Hepatocyte (in vitro differentiated cells): Measurements from ENCODE around the gene ULK2. TPM values are rescaled to one million over a fixed set of nuclear protein-coding genes. Genes with fewer than 3 reads are reported as not detected.

Source experiments
- DNase-seq: peaks from one replicate; pipeline ENCODE4 v3.0.0-alpha.2; 2016; ENCODE audit warnings: low spot score
- H2AFZ ChIP-seq: fragments of 200-600 bp; sonication (generic); 2 replicates; pipeline ENCODE4 v1.6.0; 2016; ENCODE audit warnings: antibody characterized with exemption, mild to moderate bottlenecking
- H3K27ac ChIP-seq: fragments of 200-600 bp; sonication (generic); 2 replicates; pipeline ENCODE4 v1.5.1; 2016; ENCODE audit warnings: mild to moderate bottlenecking
- H3K27me3 ChIP-seq: fragments of 200-600 bp; sonication (generic); 2 replicates; pipeline ENCODE4 v1.6.1; 2016
- H3K36me3 ChIP-seq: fragments of 200-600 bp; sonication (generic); replicated peaks from 2 replicates; pipeline ENCODE4 v1.5.1; 2016; ENCODE audit warnings: low read depth; ENCODE audit not compliant: insufficient read depth
- H3K4me1 ChIP-seq: fragments of 200-600 bp; sonication (generic); 2 replicates; pipeline ENCODE4 v1.5.1; 2016; ENCODE audit warnings: mild to moderate bottlenecking, moderate library complexity; ENCODE audit not compliant: insufficient read depth
- H3K4me2 ChIP-seq: fragments of 200-600 bp; sonication (generic); 2 replicates; pipeline ENCODE4 v1.6.0; 2016
- H3K4me3 ChIP-seq: fragments of 200-600 bp; sonication (generic); 2 replicates; pipeline ENCODE4 v1.5.1; 2016; ENCODE audit warnings: mild to moderate bottlenecking
- H3K79me2 ChIP-seq: fragments of 200-600 bp; sonication (generic); 2 replicates; pipeline ENCODE4 v1.6.0; 2017; ENCODE audit warnings: mild to moderate bottlenecking
- H3K9me2 ChIP-seq: fragments of 200-600 bp; sonication (generic); replicated peaks from 2 replicates; pipeline ENCODE4 v1.6.0; 2017; ENCODE audit warnings: mild to moderate bottlenecking; ENCODE audit not compliant: insufficient read depth
- H3K9me3 ChIP-seq: fragments of 200-600 bp; sonication (generic); 2 replicates; pipeline ENCODE4 v1.5.1; 2016; ENCODE audit warnings: low read depth, mild to moderate bottlenecking
- H4K20me1 ChIP-seq: fragments of 200-600 bp; sonication (generic); 2 replicates; pipeline ENCODE4 v1.6.0; 2016; ENCODE audit warnings: mild to moderate bottlenecking; ENCODE audit not compliant: insufficient read depth, poor library complexity, severe bottlenecking
- CTCF ChIP-seq: fragments of 200-600 bp; sonication (generic); IDR thresholded peaks from 2 replicates; pipeline ENCODE4 v1.5.1; 2016; ENCODE audit warnings: antibody characterized with exemption, mild to moderate bottlenecking; ENCODE audit not compliant: poor library complexity
- EZH2 ChIP-seq: fragments of 200-600 bp; sonication (generic); IDR thresholded peaks from 2 replicates; pipeline ENCODE4 v1.6.1; 2016; ENCODE audit warnings: antibody characterized with exemption, mild to moderate bottlenecking, borderline replicate concordance
- EZH2phosphoT487 ChIP-seq: fragments of 200-600 bp; sonication (generic); IDR thresholded peaks from one replicate; pipeline ENCODE4 v1.6.1; 2018; ENCODE audit warnings: antibody characterized with exemption, mild to moderate bottlenecking, low read depth, moderate library complexity; ENCODE audit not compliant: unreplicated experiment, severe bottlenecking
- WGBS: methylation state at CpG from one replicate; pipeline ENCODE4 v1.1.6; 2016; ENCODE audit warnings: low lambda C conversion rate; ENCODE audit errors: missing lambda C conversion rate; 5-methylcytosine and 5-hydroxymethylcytosine counted together
- polyA plus RNA-seq: library from polyadenylated mRNA; unstranded; fragments of >200 nt; fragmentation: Nextera tagmentation; extraction: Ambion mirVana; gene quantifications from 2 replicates; pipeline ENCODE4 v1.2.1, GENCODE V29; 2016
- total RNA-seq: library from RNA; depleted of rRNA; stranded (reverse); fragments of >200 nt; gene quantifications from 2 replicates; pipeline ENCODE4 v1.2.3, GENCODE V29; 2014

The ULK2 gene
- total and polyA plus RNA-seq, 2 experiments from 2014 or later: 10.6 to 18.0 TPM

- Histone ChIP-seq H3K4me3 (no peak overlapping the region), H3K9me3 (no peaks in the 10 kb centered on the region), H3K79me2 (no peaks in the 10 kb centered on the region), H3K36me3 (no peaks in the 10 kb centered on the region), H3K27ac (no peak overlapping the region), H2AFZ (no peak overlapping the region), H3K9me2 (no peaks in the 10 kb centered on the region), H3K4me1 (peaks cover 3% of the 10 kb centered on the region), H3K27me3 (no peaks in the 10 kb centered on the region), H3K4me2 (no peak overlapping the region), H4K20me1 (no peaks in the 10 kb centered on the region)
- no peak for DNase-seq
- TF ChIP-seq EZH2phosphoT487 (no peak), CTCF (no peak), EZH2 (no peak)
- 88% methylated on average over 6 of the region's 6 CpGs for WGBS
These were observed 96.6 kb downstream of the ULK2 start for GRCh38 chr17:19770985-19771735.

DNA sequence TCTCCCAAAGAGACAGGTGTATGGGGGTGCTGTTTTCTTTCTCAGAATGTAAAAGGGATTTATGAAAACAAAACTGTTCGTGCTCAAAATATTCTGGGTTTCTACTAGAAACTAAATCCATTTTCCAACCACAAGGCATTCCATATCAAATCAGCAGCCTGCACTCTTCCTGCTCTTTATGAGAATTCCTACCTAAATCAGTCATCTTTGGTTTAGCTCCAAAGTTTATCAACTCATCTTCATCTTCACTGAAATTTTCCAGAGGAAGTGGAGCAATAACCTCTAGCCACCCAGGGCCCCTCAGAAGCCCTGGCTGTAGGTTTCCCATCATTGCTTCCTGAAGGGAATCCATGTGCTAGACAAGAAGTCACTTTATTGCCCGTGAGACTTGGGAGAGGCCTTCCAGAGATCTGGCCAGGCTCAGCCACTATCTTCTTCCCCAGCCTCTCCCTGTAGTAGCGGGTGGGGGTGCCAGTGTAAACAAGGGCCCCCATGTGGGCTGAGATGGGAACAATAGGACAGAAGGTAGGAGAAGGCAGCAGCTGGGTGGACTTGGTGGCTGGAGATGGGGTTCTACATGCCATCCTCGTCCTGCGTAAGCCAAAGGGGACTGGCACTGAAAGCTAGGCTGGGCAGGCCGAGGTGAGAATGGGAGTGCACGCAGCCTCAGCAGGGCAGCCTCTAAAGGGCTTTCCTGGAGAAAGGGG, 97.6 kb downstream of the ULK2 start:
- H3K9me3 ChIP-seq: no peaks in the 10 kb centered on the region
- H3K27ac ChIP-seq: peak overlapping the region; percentile 65
- H3K79me2 ChIP-seq: no peaks in the 10 kb centered on the region
- H3K9me2 ChIP-seq: no peaks in the 10 kb centered on the region
- H3K36me3 ChIP-seq: no peaks in the 10 kb centered on the region
- peaks cover 3% of the 10 kb centered on the region for H3K4me1 ChIP-seq
- no peak for DNase-seq
- H3K4me3 ChIP-seq: no peak overlapping the region
- TF ChIP-seq CTCF (no peak), EZH2phosphoT487 (no peak), EZH2 (no peak)
- H2AFZ ChIP-seq: no peak overlapping the region
- no peak overlapping the region for H3K4me2 ChIP-seq
- 72% methylated on average over 7 of the region's 7 CpGs for WGBS
- H4K20me1 ChIP-seq: no peaks in the 10 kb centered on the region
- no peaks in the 10 kb centered on the region for H3K27me3 ChIP-seq

GRCh38 chr17:19768046-19768782, 99.5 kb downstream of the ULK2 start:
- H3K4me3 ChIP-seq: no peak overlapping the region
- no peaks in the 10 kb centered on the region for H3K9me2 ChIP-seq
- TF ChIP-seq EZH2 (no peak), EZH2phosphoT487 (no peak), CTCF (no peak)
- no peak overlapping the region for H2AFZ ChIP-seq
- H3K27ac ChIP-seq: no peak overlapping the region
- no peaks in the 10 kb centered on the region for H3K27me3 ChIP-seq
- no peaks in the 10 kb centered on the region for H4K20me1 ChIP-seq
- no peaks in the 10 kb centered on the region for H3K79me2 ChIP-seq
- H3K9me3 ChIP-seq: no peaks in the 10 kb centered on the region
- H3K36me3 ChIP-seq: no peaks in the 10 kb centered on the region
- H3K4me1 ChIP-seq: peaks cover 3% of the 10 kb centered on the region
- H3K4me2 ChIP-seq: no peak overlapping the region
- WGBS: 68% methylated on average over 10 of the region's 10 CpGs
- DNase-seq: no peak
